Endothelial cell of umbilical vein (primary cell): ENCODE data around the gene SDCCAG8. TPM values are rescaled to one million over a fixed set of nuclear protein-coding genes. Genes with fewer than 3 reads are reported as not detected.

Source experiments
- BruUV-seq: library from RNA; stranded (reverse); fragments of 400-500 nt; replicated peaks from 2 replicates; lab custom pipeline; 2021; lab: Mats Ljungman, UMichigan
- CTCF ChIA-PET: fragments of 300-600, 350-600 bp; sonication (Branson Sonifier 250); formaldehyde crosslinking; loops from one replicate; lab custom pipeline; 2021; ENCODE audit warnings: antibody characterized with exemption, inconsistent platforms; lab: Charles Lee
- POLR2A ChIA-PET: fragments of 300-600, 350-600 bp; sonication (Branson Sonifier 250); formaldehyde crosslinking; loops from one replicate; lab custom pipeline; 2021; ENCODE audit warnings: antibody characterized with exemption, inconsistent platforms; lab: Charles Lee
- DNase-seq: peaks from one replicate; pipeline ENCODE4 v3.0.0-alpha.2; 2011; ENCODE audit warnings: low read depth, low spot score
- FAIRE-seq: peaks from 2 replicates; lab custom pipeline; 2011; peaks lifted over from hg19 to GRCh38; lab: Jason Lieb, UNC
- H2AFZ ChIP-seq: 2 replicates; pipeline ENCODE4 v1.6.0; 2012; ENCODE audit warnings: low read depth, low read length, control low read depth, inconsistent platforms
- H3K27ac ChIP-seq: 2 replicates; pipeline ENCODE4 v1.5.1; 2011; ENCODE audit warnings: low read depth, mild to moderate bottlenecking, control low read depth, low read length, moderate library complexity; ENCODE audit not compliant: insufficient read depth
- H3K27me3 ChIP-seq, 2 experiments: 2 replicates each; pipeline versions ENCODE4 v1.6.0 to v1.6.1; 2011; ENCODE audit warnings: low read length in 2 of 2, mixed read lengths in 1 of 2; ENCODE audit not compliant: control insufficient read depth in 2 of 2, insufficient read depth in 2 of 2
- H3K36me3 ChIP-seq, 2 experiments: 2 replicates in 1 of 2; 3 replicates in 1 of 2; pipeline ENCODE4 v1.5.1; 2011; ENCODE audit warnings: low read length in 2 of 2, mild to moderate bottlenecking in 1 of 2, moderate library complexity in 1 of 2; ENCODE audit not compliant: control insufficient read depth in 2 of 2, insufficient read depth in 2 of 2; ENCODE audit errors: extremely low read depth in 1 of 2
- H3K4me1 ChIP-seq: 3 replicates; pipeline ENCODE4 v1.5.1; 2011; ENCODE audit warnings: mild to moderate bottlenecking, low read length; ENCODE audit not compliant: control insufficient read depth, insufficient read depth; ENCODE audit errors: extremely low read depth
- H3K4me2 ChIP-seq: 2 replicates; pipeline ENCODE4 v1.6.1; 2011; ENCODE audit warnings: low read length, control low read depth, mixed read lengths; ENCODE audit not compliant: insufficient read depth
- H3K4me3 ChIP-seq, 3 experiments: fragments of 200-600 bp in 1 of 3; sonication (generic), shearing (Covaris generic) in 1 of 3; replicated peaks in 1 of 3; 2 replicates each; pipeline ENCODE4 v1.5.1; 2011 to 2016; ENCODE audit warnings: control low read depth in 3 of 3, low read length in 3 of 3, mild to moderate bottlenecking in 2 of 3, inconsistent platforms in 1 of 3, low read depth in 1 of 3, moderate library complexity in 1 of 3; ENCODE audit not compliant: insufficient read depth in 1 of 3
- H3K79me2 ChIP-seq: 2 replicates; pipeline ENCODE4 v1.6.0; 2012; ENCODE audit warnings: low read length, inconsistent platforms; ENCODE audit not compliant: control insufficient read depth, insufficient read depth
- H3K9ac ChIP-seq: replicated peaks from 2 replicates; pipeline ENCODE3; 2011; ENCODE audit warnings: low read length, control low read depth; ENCODE audit not compliant: insufficient read depth; ENCODE audit errors: extremely low read depth
- H3K9me1 ChIP-seq: replicated peaks from 3 replicates; pipeline ENCODE4 v1.6.0; 2011; ENCODE audit warnings: mild to moderate bottlenecking, low read length; ENCODE audit not compliant: control insufficient read depth, insufficient read depth; ENCODE audit errors: extremely low read depth
- H3K9me3 ChIP-seq: replicated peaks from 2 replicates; pipeline ENCODE4 v1.5.1; 2012; ENCODE audit warnings: low read length, inconsistent platforms; ENCODE audit not compliant: control insufficient read depth, insufficient read depth
- H4K20me1 ChIP-seq: replicated peaks from 2 replicates; pipeline ENCODE3; 2011; ENCODE audit warnings: mild to moderate bottlenecking, low read length; ENCODE audit not compliant: control insufficient read depth, insufficient read depth; ENCODE audit errors: extremely low read depth
- EZH2 ChIP-seq: IDR thresholded peaks from 2 replicates; pipeline ENCODE4 v1.6.1; 2012; ENCODE audit warnings: borderline replicate concordance, low read depth, mild to moderate bottlenecking, moderate library complexity, low read length, inconsistent platforms; ENCODE audit not compliant: severe bottlenecking
- FOS ChIP-seq: IDR thresholded peaks from 2 replicates; pipeline ENCODE4 v1.6.1; 2011; ENCODE audit warnings: mild to moderate bottlenecking, low read length, moderate library complexity, borderline replicate concordance; ENCODE audit not compliant: insufficient read depth
- JUN ChIP-seq: IDR thresholded peaks from 2 replicates; pipeline ENCODE4 v1.6.1; 2011; ENCODE audit warnings: borderline replicate concordance, low read depth; ENCODE audit not compliant: insufficient read length, insufficient read depth
- MYC ChIP-seq: IDR thresholded peaks from one replicate; pipeline ENCODE4 v1.6.1; 2011; ENCODE audit warnings: mild to moderate bottlenecking, low read depth, low read length
- POLR2AphosphoS5 ChIP-seq: IDR thresholded peaks from 2 replicates; pipeline ENCODE4 v1.6.1; 2012; ENCODE audit warnings: low read depth, mild to moderate bottlenecking, control low read depth, low read length, moderate library complexity; ENCODE audit not compliant: insufficient read depth
- dilution Hi-C: fragments of 300-500 bp; cut with MboI; formaldehyde crosslinking; loops from one replicate; pipeline ENCODE4 v1.15.0; 2019; ENCODE audit warnings: low sequenced_read_pairs; ENCODE audit not compliant: extremely low pct_ligation_motif_present
- intact Hi-C: fragments of 100-400 bp; cut with micrococcal nuclease; formaldehyde crosslinking; loops from one replicate; pipeline ENCODE4 v1.10.0; 2022
- polyA plus RNA-seq, 4 experiments: library from polyadenylated mRNA; depleted of rRNA in 3 of 4; stranded (reverse) in 3 of 4; unstranded in 1 of 4; fragments of >200 nt; gene quantifications; 2 replicates each; pipeline versions ENCODE4 v1.2.1 to v1.2.3, GENCODE V29; 2011 to 2012; ENCODE audit warnings: missing spikeins in 1 of 4
- total RNA-seq: library from RNA; stranded (reverse); gene quantifications from 2 replicates; pipeline ENCODE4 v1.2.3, GENCODE V29; 2021
- TF ChIP-seq, protein P1 (sequence below), 2 donors: IDR thresholded peaks; 1 replicate in 1 of 2; 2 replicates in 1 of 2; pipeline ENCODE4 v1.5.1; 2011; ENCODE audit warnings: low read length in 2 of 2, mild to moderate bottlenecking in 2 of 2, moderate library complexity in 2 of 2, control low read depth in 1 of 2, inconsistent platforms in 1 of 2, low read depth in 1 of 2; ENCODE audit not compliant: insufficient read depth in 1 of 2; ENCODE audit errors: extremely low read depth in 1 of 2
- TF ChIP-seq, protein P2 (sequence below): IDR thresholded peaks from 2 replicates; pipeline ENCODE4 v1.6.1; 2011; ENCODE audit not compliant: insufficient read depth, insufficient read length

Gene SDCCAG8
- total and polyA plus RNA-seq, 2 donors (not counting 3 experiments of a cell fraction or from before 2014, with no cell fraction given): 14.6 to 25.7 TPM

DNA sequence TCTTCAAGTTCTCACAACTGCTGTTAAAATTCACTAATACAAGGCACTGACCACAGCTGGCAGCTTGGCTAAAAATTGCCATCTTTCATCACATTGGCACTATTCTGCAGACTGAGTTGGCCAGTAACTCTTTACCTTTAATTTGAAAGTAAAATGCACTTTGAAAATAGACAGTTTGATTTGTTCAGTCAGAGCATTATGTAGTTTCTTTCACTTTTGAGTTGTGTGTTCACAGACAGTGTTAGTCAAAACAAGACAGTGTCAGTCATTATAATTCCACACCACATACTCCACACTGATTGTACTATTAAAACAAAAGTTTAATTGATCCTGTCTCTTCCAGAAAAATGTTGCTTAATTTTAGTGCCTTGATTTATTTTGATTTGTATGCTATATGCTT is 160.7 kb downstream of the SDCCAG8 start:
- no peak overlapping the region for H3K27ac ChIP-seq
- no peak overlapping the region for H2AFZ ChIP-seq
- no peak for FAIRE-seq
- no peaks in the 10 kb centered on the region for H3K9me3 ChIP-seq
- no peak overlapping the region for H3K4me3 ChIP-seq
- TF ChIP-seq, protein P1, sequence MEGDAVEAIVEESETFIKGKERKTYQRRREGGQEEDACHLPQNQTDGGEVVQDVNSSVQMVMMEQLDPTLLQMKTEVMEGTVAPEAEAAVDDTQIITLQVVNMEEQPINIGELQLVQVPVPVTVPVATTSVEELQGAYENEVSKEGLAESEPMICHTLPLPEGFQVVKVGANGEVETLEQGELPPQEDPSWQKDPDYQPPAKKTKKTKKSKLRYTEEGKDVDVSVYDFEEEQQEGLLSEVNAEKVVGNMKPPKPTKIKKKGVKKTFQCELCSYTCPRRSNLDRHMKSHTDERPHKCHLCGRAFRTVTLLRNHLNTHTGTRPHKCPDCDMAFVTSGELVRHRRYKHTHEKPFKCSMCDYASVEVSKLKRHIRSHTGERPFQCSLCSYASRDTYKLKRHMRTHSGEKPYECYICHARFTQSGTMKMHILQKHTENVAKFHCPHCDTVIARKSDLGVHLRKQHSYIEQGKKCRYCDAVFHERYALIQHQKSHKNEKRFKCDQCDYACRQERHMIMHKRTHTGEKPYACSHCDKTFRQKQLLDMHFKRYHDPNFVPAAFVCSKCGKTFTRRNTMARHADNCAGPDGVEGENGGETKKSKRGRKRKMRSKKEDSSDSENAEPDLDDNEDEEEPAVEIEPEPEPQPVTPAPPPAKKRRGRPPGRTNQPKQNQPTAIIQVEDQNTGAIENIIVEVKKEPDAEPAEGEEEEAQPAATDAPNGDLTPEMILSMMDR (IDR thresholded peaks at IDR 0.05; ENCODE audit: extremely low read depth in 1 of 2, insufficient read depth in 1 of 2, low read depth in 1 of 2, low read length in 2 of 2): no peak
- TF ChIP-seq EZH2: no peak
- no peak for TF ChIP-seq MYC
- TF ChIP-seq FOS: no peak
- no peak for TF ChIP-seq POLR2AphosphoS5
- TF ChIP-seq, protein P2, sequence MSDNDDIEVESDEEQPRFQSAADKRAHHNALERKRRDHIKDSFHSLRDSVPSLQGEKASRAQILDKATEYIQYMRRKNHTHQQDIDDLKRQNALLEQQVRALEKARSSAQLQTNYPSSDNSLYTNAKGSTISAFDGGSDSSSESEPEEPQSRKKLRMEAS: no peak
- TF ChIP-seq JUN: no peak
- intact Hi-C loops (no loop called here), dilution Hi-C loops (no loop called here)
- H3K79me2 ChIP-seq: no peaks in the 10 kb centered on the region
- ChIA-PET POLR2A (no interaction called here), CTCF (interaction anchor here (0.8 kb wide), 1 partner anchor 16 kb away, joined by 3 read pairs; no protein-coding TSS in a partner anchor)
- no TSS peak for BruUV-seq
- no peaks in the 10 kb centered on the region for H3K36me3 ChIP-seq
- H3K4me2 ChIP-seq: no peak overlapping the region
- H3K27me3 ChIP-seq: no peaks in the 10 kb centered on the region
- H4K20me1 ChIP-seq: no peaks in the 10 kb centered on the region
- H3K9me1 ChIP-seq: no peaks in the 10 kb centered on the region
- H3K9ac ChIP-seq: no peak overlapping the region
- no peak for DNase-seq
- no peaks in the 10 kb centered on the region for H3K4me1 ChIP-seq
